8988T (cell line): ENCODE results near the gene EEPD1.

Experiments used
- DNase-seq: peaks from one replicate; pipeline ENCODE4 v3.0.0; 2011

EEPD1 gene

GRCh38 chr7:36263095-36263484, 110.0 kb downstream of the EEPD1 start:
- DNase-seq, result no peak

DNA sequence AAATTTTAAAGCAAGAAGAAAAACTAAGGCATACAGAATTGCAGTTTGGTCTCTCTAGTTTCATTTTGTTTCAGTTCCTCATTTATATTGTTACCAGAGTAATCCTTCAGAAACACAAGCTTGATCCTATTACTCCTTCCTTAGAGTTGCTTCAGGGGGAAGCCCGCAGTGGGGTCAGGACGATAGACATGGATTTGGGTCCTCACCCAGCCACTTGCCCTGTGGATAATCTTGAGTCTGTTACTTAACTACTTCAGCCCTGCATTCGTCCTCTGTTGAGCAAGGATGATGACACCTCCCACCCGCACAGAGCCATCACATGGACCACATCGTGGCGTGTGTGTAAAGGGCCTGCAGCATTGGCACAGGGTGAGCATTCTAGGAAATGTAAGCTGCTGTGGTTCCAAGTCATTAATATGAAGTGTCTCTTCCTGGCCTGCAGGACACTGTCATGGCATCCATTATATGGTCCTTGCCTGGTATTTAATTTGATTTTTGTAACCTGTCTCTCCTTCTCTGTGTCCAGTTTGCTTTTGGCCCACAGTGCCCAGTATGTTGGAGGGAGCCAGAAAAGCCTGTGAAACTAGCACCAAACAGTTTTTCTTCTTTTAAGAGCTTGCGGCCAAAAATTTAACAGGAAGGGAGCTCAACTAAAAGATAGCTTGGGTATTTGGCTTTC, 111.2 kb downstream of the EEPD1 start:
- no peak for DNase-seq

DNA sequence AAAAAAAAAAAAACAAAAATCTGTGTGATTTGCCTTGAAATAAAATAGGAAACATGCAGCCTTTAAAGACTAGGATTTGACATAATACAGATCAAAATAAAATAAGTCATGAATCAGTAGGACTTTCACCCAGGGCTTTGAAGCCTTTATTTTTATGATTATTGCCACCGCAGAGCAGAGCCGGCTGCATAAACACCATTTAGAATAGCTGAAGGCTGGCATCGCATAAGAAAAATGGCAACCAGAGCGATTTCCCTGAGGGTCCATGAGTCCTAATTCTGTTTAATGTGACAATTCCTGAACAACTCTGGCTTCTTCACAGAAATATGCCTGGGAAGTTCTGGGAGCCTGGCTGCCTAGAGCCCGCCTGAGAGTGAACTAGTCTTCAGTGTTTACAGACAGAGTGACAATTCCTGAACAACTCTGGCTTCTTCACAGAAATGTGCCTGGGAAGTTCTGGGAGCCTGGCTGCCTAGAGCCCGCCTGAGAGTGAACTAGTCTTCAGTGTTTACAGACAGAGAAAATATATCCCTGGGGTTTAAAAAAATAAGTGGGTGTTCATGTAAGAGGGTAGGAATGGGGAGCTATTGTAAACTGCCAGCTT, 112.0 kb downstream of the EEPD1 start:
- no peak for DNase-seq

GRCh38 chr7:36265680-36266079, 112.6 kb downstream of the EEPD1 start:
- no peak for DNase-seq

DNA sequence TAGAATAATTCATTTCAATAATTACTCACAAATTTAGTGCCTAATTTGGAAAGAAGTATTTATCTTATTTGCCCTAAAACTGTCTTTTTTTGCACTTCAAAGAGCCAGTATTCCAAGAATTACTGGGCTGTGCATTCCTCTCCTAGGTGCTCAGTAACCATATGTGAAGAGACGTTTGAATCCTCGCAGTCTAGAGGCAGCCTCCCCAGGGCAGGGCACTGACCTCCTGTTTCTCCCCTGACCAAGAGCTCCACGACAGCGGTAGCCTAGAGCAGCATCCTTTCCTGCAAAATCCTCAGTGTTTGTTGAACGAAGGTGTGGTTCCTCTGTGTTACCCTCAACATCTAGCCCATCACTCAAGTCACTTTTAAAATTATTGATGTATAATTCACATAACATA, 113.1 kb downstream of the EEPD1 start:
- no peak for DNase-seq

GRCh38 chr7:36266683-36267082, 113.6 kb downstream of the EEPD1 start:
- no peak for DNase-seq

DNA sequence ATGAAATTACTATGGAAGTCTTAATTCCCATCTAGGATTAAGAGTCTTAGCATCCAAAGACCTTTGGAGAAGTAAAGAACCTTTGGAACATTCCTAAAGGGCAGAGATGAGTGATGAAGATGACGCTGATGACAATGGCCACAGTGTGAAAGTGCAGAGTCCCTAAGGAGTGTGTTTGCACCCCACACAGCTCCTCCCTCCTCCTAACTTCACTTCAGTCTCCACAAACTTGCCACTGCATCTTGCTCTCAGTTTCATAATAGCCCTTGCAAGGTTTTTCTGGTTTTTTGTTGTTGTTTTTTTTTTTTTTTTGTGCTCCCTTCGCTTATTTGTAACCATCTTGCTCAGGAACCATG, 119.1 kb downstream of the EEPD1 start:
- DNase-seq, result no peak

- DNase-seq, result no peak
These were observed 119.7 kb downstream of the EEPD1 start for GRCh38 chr7:36272567-36273269.

DNA sequence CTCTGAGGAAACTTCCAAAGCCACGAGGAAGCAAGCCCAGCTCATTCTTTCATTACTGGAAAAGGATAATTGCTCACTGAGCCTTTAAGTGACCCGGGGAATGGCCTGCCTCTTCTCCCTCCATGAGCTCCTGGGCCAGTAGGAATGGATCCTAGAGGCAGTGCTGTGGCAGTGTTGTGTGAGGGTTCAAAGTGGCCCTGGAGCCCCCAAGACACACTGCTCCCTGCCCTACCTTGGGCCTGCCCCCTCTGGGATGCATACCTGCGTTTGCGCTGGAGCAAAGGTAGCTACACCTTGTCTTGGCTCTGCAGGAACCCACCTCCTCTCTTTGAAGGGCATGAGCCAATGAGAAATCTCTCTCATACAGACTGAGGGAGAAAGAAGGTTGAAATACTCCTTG, 120.8 kb downstream of the EEPD1 start:
- DNase-seq, result no peak

- DNase-seq, result no peak
These were observed 122.8 kb downstream of the EEPD1 start for GRCh38 chr7:36275735-36276284.

- no peak for DNase-seq
These were observed 123.6 kb downstream of the EEPD1 start for GRCh38 chr7:36276428-36277248.

- DNase-seq, result no peak
These were observed 124.1 kb downstream of the EEPD1 start for GRCh38 chr7:36277249-36277542.

DNA sequence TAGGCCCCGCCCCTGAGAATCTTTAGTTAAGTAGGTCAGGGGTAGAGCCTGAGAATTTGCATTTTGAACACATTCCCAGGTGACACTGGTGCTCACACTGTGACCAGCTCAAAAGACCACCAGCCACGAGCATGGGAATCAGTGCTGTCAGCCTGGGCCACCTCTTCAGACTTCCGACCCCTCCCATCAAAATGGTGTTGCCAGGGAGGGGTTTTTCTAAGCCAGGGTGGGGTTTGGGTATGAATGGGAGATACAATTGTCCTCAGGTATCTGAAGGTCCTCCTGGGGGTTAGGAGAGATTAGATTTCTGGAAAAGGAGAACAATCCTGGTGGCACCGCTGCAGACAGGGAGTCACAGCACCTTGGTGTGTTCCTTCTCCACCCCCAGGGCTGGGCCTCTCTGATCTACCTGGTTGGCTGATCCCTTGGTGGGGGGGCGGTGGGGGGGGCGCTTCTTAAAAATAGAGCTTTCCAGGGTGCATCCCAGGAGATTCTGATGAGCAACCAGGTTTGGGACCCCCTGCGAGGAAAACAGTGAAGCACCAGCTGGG, 125.1 kb downstream of the EEPD1 start:
- DNase-seq, result no peak

- DNase-seq, result no peak
These were observed 125.6 kb downstream of the EEPD1 start for GRCh38 chr7:36278620-36279172.

DNA sequence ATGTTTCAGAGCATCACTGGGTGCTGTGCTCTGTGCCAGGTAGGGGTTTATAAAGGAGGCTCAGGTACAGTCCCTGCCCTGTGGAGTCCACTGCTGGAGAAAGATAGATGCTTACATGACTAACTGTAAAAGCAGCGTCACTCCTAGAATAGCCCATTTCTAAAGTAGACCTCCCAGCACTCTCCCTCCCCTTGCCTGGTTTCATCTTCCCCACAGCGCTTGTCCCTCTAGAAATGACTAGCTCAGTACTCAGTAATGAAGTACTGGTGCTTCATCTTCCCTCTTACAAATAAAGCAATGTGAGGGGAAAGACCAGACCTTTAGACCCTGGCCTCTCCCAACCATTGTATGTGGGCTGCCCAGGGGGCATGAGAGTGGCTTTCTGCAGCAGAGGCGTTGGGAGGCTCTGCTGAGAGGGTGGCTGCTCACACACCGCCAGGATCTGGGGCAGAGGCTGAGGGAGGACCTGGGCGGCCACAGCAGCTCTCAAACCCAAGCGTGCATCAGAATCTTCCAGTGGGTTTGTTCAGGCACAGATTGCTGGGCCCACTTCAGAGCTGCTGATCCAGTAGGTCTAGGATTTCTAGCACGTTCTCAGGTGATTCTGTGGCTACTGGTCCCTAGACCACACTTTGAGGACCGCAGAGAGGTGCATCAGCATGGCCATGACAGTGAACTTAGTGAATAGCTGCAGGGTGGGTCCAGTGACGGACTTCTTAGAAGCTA, 126.3 kb downstream of the EEPD1 start:
- DNase-seq, result no peak

DNA sequence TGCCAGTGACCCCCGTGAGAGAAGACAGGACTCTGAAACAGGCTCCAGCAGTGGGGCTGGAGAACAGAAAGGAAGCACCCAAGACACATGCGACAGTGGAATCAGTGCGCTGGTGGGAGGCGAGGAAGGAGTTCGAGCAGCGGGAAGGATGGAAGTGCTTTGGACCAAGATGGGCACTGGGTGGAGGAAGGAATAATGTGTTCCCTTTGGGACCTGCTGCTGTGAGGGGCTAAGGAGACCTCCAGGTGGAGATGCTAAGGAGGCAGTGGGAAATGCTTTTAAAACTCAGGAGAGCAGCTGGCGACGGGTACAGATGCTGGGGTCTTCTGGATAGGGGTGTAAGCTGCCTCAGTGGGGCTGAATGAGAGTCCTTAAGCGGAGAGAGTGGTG, 126.9 kb downstream of the EEPD1 start:
- no peak for DNase-seq

GRCh38 chr7:36280840-36281812, 128.1 kb downstream of the EEPD1 start:
- DNase-seq, result peak; percentile 34

- DNase-seq, result no peak
These were observed 129.1 kb downstream of the EEPD1 start for GRCh38 chr7:36281945-36282717.

GRCh38 chr7:36283181-36283580, 130.1 kb downstream of the EEPD1 start:
- DNase-seq, result no peak

- no peak for DNase-seq
These were observed 130.7 kb downstream of the EEPD1 start for GRCh38 chr7:36283711-36284130.
